NCI-H2171 treated with DMSO at 0.1 percent for 48 hours (cell line): ENCODE measurements around the gene MAP7.
A peak's percentile ranks its signal among the peaks of the same experiment; 100 is the strongest.

Experiments used
- DNase-seq: peaks from one replicate; lab custom pipeline; 2025; lab: John Stamatoyannopoulos, UW

MAP7 gene

DNA sequence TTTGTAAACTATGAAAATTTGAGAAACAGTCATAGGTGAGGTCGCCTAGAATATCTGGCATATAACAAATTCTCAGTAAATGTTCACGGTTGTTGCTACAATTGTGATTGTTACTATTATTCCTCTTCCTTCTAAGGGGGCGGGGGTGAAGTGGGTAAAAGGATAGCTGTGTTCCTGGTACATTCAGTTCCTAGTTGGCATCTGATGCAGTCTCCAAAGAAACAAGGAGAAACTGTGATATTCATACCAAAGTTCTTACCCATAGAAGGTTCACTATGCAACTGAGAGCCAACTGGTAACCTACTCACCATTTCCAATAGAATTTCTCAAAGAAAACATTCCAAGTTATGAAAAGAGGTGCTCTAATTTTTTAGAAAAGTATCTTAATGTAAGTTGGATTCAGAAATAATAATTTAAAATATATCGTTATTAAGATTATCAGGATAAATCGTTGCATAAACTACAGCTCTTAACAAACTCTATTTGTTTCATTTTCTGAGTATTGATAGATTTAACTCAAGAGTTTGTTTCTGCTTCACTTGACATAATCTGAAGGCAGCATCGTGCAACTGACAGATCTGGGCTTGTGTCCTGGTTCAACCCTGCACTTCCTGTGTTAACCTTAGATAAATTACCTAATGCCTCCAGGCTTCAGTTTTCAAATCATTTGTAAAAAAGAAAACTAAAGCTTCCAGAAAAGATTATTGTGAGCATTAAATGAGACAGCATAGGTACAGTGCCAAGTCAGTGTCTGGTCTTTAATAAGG lies 13.3 kb upstream of the MAP7 start:
- DNase-seq: no peak

DNA sequence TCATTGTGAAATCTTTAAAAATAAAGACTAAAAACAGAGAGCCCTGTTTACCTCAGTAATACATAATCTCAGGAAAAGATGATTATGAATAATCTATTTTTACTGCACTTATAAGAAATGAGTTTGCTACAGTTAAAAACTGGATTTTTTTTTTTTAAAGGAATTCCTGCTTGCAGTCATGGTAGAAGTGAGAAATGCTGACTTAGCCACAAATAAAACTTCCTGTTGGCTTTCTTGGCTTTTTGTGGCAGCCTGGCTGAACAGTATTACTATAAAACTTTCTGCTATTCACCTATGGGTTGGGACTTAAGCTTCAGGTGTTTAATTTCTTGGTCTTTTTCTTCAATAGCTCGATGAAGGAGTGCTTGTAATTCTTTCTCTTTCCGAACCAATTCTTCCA lies 12.0 kb upstream of the MAP7 start:
- DNase-seq: no peak

DNA sequence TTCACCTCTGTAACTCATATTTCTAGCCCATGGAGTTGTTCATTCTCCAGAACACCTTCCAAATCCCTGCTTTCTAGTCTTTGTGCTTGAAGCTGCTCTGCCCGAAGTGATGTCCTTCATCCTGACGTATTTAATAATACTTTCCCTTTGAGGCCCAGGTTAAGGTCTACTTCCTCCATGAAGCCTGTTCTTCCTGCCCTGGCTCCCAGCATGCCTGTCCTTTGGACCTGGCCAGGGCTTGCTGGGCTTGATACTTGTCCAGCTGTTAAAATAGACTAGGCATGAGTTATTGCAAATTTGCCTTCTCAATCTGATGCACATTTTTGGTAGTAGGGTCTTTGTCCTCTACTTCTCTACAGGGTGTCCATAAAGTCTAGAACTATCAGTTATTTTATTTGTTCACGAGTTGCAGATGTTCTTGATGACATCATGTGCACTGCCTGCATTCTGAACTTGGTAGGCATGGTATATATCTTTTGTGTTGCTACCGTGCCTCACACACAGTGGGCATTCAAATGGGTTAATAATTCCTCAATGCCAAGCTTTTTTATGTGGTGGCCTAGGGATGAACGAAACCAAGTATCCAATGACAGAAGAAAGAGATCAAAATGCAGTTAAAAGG lies 3.1 kb upstream of the MAP7 start:
- no peak for DNase-seq

DNA sequence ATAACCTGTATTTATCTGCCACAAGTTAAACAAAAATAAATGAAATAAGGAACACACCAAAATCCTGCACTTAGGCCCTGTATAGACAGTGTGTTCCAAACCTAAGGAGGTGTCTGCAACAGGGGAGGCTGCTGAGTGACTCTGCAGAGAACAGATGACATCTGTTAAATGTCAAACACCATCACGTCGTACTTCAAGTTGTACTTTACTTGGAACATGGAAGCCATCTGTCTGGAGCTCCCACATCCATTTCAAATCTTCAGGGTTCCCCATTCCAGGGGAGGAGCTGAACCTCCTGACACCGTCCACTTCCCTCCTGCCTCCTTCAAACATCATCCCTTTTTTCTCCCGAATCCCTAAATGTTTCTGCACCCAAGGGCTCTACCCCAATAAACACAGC lies 1.8 kb upstream of the MAP7 start:
- DNase-seq: peak; percentile 34

DNA sequence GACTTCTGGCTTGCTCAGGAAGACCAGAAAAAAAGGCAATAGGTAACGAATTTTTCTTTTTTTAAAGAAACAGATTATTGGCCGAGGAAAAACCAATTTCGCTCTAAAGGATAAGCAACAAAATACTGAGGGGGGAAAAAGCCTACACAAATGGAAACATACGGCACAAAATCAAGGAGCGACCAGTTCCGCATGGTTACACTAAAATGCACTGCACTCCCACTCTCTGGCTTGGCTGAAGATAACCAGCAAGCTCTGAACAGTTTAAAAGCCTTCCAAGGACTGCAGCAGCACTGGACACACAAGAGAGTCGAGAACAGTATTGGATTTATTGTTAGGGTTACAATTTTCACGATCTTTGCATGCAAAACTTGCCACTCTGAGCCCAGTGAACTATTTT lies 881 bp upstream of the MAP7 start:
- no peak for DNase-seq

DNA sequence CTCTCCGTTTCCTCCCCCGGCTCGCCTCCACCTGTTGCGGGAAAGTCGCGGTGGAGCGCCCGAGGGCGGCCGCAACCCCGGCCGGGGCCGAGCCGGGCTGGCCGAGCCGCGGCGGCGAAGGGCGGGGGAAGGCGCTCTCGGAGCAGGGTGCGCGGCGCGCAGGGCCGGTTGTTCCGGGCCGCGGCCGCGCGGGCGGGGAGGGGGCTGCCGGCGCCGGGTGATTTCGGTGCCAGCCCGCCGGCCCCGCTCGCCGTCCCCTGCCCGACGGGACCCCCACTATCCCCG lies 235 bp downstream of the MAP7 start:
- DNase-seq: no peak

DNA sequence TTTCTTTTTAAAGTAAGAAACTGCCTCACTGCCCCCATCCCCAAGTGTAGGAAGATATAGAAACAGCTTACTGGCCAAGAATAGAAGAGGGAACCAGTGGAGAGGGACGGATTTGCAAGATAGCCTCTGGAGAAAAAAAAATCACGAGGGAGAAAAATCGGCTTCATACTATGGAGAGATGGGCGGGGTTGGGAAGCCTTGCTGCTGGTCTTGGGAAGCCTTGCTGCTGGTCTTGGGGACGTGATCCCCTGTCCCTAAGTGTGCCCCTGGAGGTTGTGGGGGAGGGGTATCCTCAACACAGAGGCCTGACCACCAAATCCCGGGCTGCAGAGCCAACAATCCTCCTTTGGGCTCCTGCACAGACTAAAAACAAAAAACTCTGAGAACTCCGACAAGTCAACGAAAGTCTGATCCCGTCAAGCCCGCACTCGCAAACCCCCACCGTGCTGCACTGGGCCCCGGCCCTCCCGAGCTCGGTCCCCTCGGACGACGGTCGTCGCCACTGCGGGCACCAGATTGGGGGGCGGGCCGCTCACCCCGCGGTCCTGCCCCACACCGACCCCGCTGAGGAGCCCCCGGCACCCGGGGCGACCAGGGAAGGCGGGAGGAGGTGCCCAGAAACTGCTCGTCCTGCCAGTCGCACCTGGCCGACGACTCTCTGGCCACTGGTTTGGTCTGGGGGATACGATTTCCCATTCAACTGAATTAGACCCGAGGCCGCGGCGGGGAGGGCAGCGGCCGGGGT lies 750 bp downstream of the MAP7 start:
- peak; percentile 20 for DNase-seq

DNA sequence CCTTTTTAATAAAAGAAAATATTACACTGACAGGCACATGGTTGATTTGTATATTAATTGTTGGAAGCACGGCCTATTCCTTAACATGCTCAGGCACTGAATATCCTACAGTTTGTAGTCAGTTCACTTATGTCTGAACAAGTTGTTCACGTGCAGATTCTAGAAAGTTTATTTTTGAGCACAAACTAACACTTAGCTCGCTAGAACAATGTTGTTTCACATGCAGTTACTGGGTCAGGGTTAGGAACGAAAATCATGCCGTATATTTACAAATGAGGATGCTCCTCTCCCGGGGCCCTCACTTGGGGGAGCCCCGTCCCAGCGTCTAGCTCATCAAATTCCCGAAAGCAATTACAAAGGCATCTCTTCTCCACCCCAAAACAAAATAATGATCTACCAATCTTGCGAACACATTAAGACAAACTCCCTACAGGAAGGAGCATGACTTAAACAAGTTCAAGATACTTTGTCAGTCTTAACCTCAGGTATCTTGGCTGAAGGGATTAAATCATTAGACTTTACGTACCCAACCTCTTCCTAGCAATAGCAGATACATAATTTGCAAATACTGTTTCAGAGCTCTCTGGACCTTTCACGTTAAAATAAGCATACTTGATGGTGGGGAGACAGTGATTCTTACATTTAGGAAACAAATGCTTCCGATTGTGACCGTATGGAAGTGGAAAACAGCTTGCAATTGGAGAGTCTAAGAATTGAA lies 1.5 kb downstream of the MAP7 start:
- DNase-seq: no peak

DNA sequence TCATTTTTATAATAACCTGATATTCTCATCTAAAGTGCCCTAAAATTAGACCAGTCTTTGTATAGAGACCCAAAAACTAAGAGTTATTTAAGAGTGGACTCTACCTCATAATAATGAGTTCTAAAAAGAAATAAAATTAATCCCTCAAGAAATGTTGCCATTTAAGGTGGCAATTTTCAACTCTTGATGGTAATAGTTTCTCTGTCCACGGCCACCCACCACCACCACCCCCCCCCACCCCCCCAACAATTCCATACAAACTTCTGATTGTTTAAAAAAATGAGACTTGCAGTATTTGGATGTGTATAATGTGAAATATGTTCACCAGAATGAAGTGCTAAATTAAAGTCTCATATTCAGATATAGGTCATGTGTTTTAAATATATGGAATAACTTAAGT lies 2.4 kb downstream of the MAP7 start:
- no peak for DNase-seq

DNA sequence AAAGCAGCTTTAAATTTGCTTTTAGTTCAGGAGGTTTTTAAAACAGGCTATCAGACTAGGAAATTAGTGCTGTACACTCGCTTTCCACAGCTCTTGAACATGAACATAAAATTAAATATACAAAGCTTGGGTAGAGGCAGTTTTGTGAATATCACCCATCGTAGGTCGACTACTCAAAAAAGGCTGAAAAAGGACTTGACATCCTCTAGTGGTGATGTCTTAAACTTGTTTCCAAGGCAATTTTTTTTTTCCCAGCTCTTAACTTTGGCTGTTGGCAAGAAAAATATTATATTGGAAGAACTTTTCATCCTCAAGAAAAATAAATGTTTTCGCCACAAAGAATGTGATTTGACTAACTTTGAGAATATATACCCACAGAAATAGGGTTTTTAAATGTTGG lies 2.9 kb downstream of the MAP7 start:
- peak; percentile 65 for DNase-seq

DNA sequence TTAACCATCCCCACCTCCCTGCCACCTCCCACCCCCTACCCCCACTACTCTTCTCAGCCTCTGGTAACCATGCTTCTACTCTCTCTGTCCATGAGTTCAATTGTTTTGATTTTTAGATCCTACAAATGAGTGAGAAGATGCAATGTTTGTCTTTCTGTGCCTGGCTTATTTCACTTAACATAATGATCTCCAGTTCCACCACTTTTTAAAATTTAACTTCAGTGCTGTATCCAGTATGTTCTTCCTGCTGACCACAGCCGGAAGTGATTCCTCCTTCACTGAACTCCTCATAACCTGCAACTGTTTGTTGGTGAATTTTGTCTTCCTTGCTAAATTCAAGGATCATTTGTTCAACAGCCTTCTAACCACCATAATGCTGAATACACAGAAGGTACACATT lies 3.9 kb downstream of the MAP7 start:
- no peak for DNase-seq

DNA sequence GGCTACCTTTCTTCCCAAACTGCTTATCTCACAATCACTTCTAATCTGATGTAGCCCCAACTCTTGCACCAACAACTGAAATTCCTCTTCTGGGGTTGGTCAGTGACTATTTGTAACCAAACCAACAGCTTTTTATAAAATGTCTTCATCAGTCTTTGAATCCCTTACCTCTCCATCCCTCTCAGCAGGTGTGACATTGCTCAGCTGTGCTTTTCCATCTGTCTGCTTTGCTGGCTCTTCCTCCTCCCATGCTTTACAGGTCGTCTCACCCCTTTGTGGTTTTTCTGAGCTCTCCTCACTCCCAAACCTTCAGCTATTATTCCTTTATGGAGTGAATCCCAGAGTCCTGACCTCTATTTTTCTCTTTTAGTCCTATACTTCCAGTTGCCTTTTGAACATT lies 5.9 kb downstream of the MAP7 start:
- peak; percentile 77 for DNase-seq

DNA sequence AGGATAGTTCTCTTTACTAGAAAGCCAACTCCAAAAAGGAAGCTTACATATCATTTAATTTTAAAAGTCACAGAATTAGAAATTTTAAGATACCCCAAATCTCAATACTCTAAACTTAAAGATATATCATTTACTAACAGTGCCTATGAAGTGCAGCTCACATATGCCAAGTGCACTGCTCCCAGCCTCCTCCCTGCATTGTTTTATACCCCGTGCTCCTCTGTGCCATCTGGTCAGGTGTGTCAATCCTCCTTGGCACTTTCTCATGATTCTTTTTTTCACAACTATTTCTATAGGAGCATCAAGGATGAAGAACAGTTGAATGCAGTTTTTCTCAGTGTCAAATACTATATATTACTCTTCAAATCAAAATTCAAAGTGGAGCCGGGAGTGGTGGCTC lies 8.8 kb downstream of the MAP7 start:
- peak; percentile 71 for DNase-seq

DNA sequence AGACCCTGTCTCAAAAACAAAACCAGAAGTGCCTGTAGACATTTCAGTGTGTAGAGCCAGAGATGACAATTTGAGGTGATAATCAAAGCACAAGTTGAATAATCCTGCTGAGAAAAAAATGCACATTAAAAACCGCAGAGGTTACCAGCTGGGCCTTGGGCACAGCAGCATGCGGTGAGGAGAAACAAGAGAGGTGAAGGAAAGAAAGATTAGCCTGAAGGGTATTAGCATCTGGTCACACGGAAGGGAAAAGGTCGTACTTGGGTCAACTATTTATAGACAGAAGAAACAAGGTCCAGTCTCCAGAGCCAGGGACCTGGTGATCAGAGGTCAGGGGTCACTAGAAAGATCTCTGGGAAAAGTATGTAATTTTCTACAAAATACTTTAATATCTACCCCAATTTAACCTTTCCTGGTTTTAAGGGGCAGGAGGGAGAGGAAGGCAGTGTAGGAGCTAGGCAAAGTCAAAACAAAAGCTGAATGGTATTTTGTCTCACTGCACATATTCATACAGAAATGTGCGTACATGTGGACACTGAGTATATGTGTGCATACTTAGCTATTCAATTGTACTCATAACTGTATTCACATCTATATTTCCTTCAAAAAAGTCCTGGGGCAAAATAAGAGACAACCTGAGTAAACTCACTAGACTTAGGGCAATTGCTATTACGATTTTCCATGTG lies 10.1 kb downstream of the MAP7 start:
- DNase-seq: peak; percentile 75

DNA sequence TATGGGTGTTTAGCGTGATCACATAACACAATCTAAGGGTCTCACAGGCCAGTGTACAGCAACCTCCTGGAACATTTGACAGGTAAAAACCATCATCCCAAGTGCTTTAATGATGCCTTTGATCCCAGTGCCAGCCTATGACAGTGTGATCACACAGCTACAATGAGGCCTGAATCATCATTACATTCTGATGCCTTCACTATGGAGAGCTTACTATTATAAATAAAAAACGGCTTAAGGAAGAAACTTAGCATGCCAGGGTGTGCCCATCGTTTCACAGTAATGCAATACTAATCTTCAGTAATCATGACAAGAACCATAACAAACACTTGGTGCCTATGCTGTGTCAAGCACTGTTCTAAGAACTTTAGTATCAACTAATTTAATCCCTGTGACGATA lies 11.4 kb downstream of the MAP7 start:
- no peak for DNase-seq

DNA sequence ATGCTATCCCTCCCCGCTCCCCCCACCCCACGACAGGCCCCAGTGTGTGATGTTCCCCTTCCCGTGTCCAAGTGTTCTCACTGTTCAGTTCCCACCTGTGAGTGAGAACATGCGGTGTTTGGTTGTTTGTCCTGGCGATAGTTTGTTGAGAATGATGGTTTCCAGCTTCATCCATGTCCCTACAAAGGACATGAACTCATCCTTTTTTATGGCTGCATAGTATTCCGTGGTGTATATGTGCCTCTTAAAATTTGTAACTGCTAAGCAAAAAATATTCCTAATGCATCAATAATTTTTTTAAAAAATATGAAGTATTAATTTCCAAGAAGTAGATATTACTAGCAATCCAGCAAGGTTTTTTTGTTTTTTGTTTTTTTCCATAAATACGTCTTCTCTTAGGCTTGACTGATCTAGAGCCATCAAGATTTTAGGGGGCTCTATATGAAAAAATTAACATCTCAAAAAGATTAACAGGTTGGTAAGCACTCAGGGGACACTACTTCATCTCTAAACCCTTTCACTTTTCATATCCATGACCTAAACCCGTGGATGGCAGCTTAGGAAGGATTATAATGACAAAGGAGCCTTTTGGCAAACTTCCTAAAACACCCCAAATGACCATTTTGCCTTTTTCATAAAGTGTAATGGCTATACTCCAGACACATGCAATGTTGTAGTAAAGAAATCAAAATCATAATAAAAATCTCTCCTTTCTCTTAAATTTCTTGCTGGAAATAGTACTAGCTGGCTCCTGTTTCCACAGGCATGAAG lies 14.2 kb downstream of the MAP7 start:
- DNase-seq: no peak

DNA sequence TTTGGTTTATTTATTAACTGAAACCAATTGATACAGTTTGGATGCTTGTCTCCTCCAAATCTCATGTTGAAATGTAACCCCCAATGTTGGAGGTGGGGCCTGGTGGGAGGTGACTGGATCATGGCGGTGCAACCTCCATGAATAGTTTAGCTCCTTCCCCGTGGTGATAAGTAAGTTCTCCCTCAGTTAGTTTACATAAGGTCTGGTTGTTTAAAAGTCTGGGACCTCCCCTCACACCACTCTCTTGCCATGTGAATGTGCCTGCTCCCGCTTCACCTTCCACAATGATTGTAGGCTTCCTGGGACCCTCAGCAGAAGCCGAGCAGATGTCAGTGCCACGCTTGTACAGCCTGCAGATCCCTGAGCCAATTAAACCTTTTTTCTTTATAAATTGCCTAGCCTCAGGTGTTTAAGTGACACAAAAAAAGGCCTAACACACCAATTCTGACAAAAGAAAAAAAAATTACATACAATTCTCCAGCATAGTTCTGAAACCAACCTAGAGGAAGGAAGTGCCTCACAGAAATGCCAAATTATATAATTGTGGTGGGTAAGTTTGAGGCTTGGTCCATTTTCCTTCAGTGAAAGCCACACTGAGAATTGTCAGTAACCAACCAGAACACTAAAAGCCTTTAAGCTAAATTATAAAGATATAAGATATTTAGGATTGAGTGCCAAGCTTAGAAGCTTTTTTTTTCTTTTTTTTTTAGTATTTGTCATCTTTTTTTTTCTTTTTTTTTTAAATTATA lies 15.0 kb downstream of the MAP7 start:
- DNase-seq: peak; percentile 30

DNA sequence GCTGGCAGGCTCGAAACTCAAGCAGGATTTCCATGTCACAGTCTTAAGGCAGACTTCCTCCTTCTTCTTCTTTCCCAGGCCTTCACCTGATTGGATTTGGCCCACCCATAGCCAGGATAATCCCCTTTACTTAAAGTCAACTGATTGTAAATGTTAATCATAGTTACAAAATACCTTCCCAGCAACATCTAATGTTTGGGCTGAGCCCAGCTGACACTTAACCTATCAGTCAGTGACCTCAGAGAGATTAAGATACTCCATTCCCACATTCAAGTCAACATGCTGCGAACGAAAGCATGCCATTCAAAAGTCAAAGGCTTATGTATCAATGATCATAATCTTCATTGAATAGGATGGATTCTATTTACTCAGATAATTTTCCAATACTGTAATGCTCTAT lies 16.0 kb downstream of the MAP7 start:
- DNase-seq: no peak

DNA sequence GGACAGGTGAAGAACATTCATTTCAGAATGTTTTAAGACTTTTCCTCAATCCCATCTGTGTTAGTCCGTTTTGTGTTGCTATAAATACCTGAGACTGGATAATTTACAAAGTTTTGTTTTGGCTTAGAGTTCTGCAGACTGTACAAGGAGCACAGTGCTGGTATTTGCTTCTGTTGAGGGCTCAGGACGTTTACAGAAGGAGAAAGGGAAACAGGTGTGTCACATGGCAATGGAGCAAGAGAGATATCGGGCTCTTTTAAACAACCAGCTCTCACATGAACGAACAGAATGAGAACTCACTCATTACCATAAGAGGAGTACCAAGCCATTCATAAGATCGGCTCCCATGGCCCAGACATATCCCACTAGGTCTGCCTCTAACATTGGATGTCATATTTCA lies 16.7 kb downstream of the MAP7 start:
- DNase-seq: no peak

DNA sequence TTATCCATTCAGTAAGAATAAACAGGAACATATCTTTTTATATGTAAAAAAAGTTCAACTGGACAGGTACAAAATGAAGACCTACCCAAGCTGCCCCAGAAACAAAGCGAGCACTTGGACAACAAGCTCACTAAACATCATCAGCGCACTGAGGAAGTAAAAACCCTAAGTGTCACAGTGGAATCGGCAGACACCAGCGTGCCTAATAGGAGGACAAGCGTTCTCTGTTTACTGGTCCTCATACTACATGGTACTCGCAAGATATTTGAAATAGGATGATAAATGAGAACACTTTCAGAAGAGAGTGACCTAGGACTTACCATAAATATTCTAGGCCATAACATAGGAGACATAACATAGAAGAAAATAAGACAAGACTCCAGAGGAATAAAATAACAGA lies 18.2 kb downstream of the MAP7 start:
- no peak for DNase-seq

DNA sequence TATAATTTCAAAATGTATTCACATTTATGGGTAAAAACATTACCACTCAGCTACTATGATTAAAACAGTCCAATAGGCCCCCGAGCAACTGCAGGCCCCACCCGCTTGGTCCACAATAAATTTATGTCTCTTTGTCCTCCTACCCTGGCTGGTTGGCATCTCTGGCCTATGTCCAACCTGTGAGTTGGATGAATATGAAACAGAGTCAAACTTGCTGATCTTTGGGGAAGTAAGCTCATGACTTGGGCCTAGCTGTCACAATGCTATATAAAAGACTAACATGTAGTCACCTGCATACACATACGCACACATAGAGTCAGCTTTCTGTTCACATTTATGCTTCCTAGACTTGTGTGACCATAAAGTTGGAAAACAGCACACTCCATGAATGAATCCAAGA lies 20.5 kb downstream of the MAP7 start:
- no peak for DNase-seq
